ENCODE results near the gene IL17B.
A peak's percentile ranks its signal among the peaks of the same experiment; 100 is the strongest.

Gene IL17B

GRCh38 chr5:149345147-149345891 is 33.8 kb downstream of the IL17B start, which contains the start of gene GRPEL2:
GRPEL2 (plus strand) TSS chr5:149345499; CDS start chr5:149345540, 41 bp downstream.
- DNase-seq (ENCODE audit: low read depth) = peak; percentile 87
- TF ChIP-seq, protein P1, sequence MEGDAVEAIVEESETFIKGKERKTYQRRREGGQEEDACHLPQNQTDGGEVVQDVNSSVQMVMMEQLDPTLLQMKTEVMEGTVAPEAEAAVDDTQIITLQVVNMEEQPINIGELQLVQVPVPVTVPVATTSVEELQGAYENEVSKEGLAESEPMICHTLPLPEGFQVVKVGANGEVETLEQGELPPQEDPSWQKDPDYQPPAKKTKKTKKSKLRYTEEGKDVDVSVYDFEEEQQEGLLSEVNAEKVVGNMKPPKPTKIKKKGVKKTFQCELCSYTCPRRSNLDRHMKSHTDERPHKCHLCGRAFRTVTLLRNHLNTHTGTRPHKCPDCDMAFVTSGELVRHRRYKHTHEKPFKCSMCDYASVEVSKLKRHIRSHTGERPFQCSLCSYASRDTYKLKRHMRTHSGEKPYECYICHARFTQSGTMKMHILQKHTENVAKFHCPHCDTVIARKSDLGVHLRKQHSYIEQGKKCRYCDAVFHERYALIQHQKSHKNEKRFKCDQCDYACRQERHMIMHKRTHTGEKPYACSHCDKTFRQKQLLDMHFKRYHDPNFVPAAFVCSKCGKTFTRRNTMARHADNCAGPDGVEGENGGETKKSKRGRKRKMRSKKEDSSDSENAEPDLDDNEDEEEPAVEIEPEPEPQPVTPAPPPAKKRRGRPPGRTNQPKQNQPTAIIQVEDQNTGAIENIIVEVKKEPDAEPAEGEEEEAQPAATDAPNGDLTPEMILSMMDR (conservative IDR thresholded peaks at IDR 0.05; ENCODE audit: low read depth, low read length) = no peak
- H3K4me3 ChIP-seq (ENCODE audit: low read length) = peak within 1 kb of the TSS; percentile 99

- TF ChIP-seq, protein P1 (conservative IDR thresholded peaks at IDR 0.05; ENCODE audit: low read depth, low read length) = no peak
- DNase-seq (ENCODE audit: low read depth) = no peak
- H3K4me3 ChIP-seq (ENCODE audit: low read length) = no peak overlapping the region
These were observed 34.9 kb downstream of the IL17B start for GRCh38 chr5:149344151-149344550.

- no peak for DNase-seq (ENCODE audit: low read depth)
- TF ChIP-seq, protein P1 (conservative IDR thresholded peaks at IDR 0.05; ENCODE audit: low read depth, low read length) = no peak
- H3K4me3 ChIP-seq (ENCODE audit: low read length) = no peak overlapping the region
These were observed 37.2 kb downstream of the IL17B start for GRCh38 chr5:149341876-149342275.

DNA sequence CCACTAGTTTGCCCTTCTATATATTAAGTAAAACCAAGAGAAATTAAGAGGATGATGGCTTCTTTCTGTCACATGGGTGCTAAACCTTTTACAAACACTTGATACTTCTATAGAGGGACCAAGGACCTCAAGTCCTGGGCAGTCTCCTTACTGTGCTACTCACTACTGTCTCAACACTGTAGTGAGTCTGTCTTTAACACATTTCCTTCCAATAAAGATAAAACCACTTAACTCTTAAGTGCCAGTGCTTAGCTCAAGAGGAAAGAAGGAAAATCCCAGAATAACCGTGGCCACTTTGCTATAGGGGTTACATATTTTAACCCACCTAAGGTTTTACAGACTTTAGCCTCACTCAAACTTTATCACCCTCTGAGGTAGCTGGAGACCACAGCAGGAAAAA is 38.2 kb downstream of the IL17B start:
- H3K4me3 ChIP-seq (ENCODE audit: low read length) = no peak overlapping the region
- TF ChIP-seq, protein P1 (conservative IDR thresholded peaks at IDR 0.05; ENCODE audit: low read depth, low read length) = no peak
- DNase-seq (ENCODE audit: low read depth) = no peak

DNA sequence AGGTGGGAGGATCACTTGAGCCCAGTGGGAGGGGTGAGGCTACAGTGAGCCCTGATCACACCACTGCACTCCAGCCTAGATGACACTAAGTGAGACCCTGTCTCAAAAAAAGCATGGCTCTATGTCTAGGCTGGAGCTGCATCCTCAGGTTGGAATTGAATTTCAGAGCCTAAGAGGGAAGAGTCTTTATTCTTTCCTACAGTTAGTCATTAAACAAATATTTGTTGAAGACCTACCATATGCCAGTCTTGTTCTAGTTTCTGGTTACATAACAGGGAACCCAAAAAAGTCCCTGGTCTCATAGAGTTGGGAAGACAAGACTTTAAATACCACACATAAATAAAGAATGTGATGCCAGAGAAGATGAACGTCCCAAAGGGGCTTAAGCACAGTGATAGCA is 40.7 kb downstream of the IL17B start:
- TF ChIP-seq, protein P1 (conservative IDR thresholded peaks at IDR 0.05; ENCODE audit: low read depth, low read length) = no peak
- no peak for DNase-seq (ENCODE audit: low read depth)
- H3K4me3 ChIP-seq (ENCODE audit: low read length) = no peak overlapping the region

GRCh38 chr5:149337736-149338135 is 41.4 kb downstream of the IL17B start:
- DNase-seq (ENCODE audit: low read depth) = no peak
- TF ChIP-seq, protein P1 (conservative IDR thresholded peaks at IDR 0.05; ENCODE audit: low read depth, low read length) = no peak
- H3K4me3 ChIP-seq (ENCODE audit: low read length) = no peak overlapping the region

Measured in retinal pigment epithelial cell (primary cell).